ENCODE data around the gene RHOV.

RHOV gene

GRCh38 chr15:40852529-40852928 lies 21.5 kb downstream of the RHOV start:
- Histone ChIP-seq H3K79me2 (ENCODE audit: control insufficient read depth, insufficient read depth, low read length, poor library complexity) (no peaks in the 10 kb centered on the region), H3K9ac (ENCODE audit: low read length) (no peak overlapping the region), H4K8ac (ENCODE audit: low read depth, low read length) (no peak overlapping the region), H3K4me3 (ENCODE audit: low read depth, low read length) (no peak overlapping the region), H4K91ac (ENCODE audit: low read depth, low read length) (no peak overlapping the region), H3K14ac (ENCODE audit: low read length) (no peak overlapping the region), H2BK5ac (ENCODE audit: low read depth, low read length, poor library complexity) (no peak overlapping the region), H3K79me1 (ENCODE audit: low read length) (peaks cover 7% of the 10 kb centered on the region), H3K36me3 (ENCODE audit: control insufficient read depth in 1 of 2, insufficient read depth in 2 of 2, low read length in 2 of 2) (peaks cover 56 to 64% of the 10 kb centered on the region in 2 experiments), H2BK120ac (ENCODE audit: insufficient read depth, low read length, poor library complexity) (no peak overlapping the region), H3K4me2 (ENCODE audit: low read length) (no peak overlapping the region), H3K27me3 (ENCODE audit: insufficient read depth, low read length) (no peaks in the 10 kb centered on the region), H3K9me3 (ENCODE audit: insufficient read depth, low read depth, low read length) (no peaks in the 10 kb centered on the region), H3K18ac (ENCODE audit: low read length) (no peak overlapping the region), H2AFZ (ENCODE audit: insufficient read depth, low read length, poor library complexity) (no peak overlapping the region), H3K27ac (ENCODE audit: low read depth, low read length) (no peak overlapping the region), H4K12ac (ENCODE audit: low read depth, low read length) (no peak overlapping the region), H3K4me1 (ENCODE audit: control insufficient read depth in 1 of 2, insufficient read depth in 2 of 2, low read length in 2 of 2) (peaks cover 14 to 15% of the 10 kb centered on the region in 2 experiments), H3K4ac (ENCODE audit: low read depth, low read length) (no peak overlapping the region), H2BK12ac (ENCODE audit: low read length) (no peak overlapping the region), H3K23ac (ENCODE audit: low read length) (no peak overlapping the region), H2AK5ac (ENCODE audit: low read length) (no peak overlapping the region)
- no CpG with 5 or more reads among the region's 5 CpGs for WGBS (ENCODE audit: extremely low coverage, insufficient coverage, insufficient read length)
- DNase-seq, result no peak

DNA sequence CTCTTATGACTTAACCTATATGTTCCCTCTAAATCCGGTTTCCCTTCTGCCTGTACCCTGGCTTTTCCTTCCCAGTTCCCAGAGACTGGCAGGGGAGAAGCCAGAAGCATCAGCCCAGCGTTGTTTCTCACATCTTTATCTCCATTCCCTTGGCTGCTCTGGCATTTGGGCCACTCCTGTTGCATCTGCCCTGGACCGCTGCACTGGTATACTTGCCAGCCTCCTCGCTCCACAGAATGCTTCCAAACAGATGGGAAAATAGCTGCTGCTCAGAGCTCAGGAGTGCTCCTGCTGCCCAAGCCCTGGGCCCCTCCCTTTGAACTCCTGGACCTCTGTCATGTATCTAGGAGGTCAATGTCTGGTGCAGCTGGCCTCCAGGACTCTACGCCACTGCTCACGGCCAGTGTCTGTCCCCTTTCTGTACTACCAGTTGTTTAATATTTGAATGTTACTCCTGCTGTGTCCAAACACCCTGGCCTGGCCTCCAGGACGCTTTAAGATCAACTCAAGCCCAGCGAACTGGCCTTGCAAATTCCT lies 23.4 kb downstream of the RHOV start:
- Histone ChIP-seq H2BK12ac (ENCODE audit: low read length) (no peak overlapping the region), H3K27ac (ENCODE audit: low read depth, low read length) (no peak overlapping the region), H2AK5ac (ENCODE audit: low read length) (no peak overlapping the region), H3K18ac (ENCODE audit: low read length) (no peak overlapping the region), H3K14ac (ENCODE audit: low read length) (no peak overlapping the region), H3K23ac (ENCODE audit: low read length) (no peak overlapping the region), H4K91ac (ENCODE audit: low read depth, low read length) (no peak overlapping the region), H3K4me2 (ENCODE audit: low read length) (no peak overlapping the region), H4K8ac (ENCODE audit: low read depth, low read length) (no peak overlapping the region), H3K79me1 (ENCODE audit: low read length) (peaks cover 11% of the 10 kb centered on the region), H3K9ac (ENCODE audit: low read length) (no peak overlapping the region), H2BK120ac (ENCODE audit: insufficient read depth, low read length, poor library complexity) (no peak overlapping the region), H3K36me3 (ENCODE audit: control insufficient read depth in 1 of 2, insufficient read depth in 2 of 2, low read length in 2 of 2) (peaks cover 40 to 51% of the 10 kb centered on the region in 2 experiments), H3K9me3 (ENCODE audit: insufficient read depth, low read depth, low read length) (no peaks in the 10 kb centered on the region), H2BK5ac (ENCODE audit: low read depth, low read length, poor library complexity) (no peak overlapping the region), H3K27me3 (ENCODE audit: insufficient read depth, low read length) (no peaks in the 10 kb centered on the region), H4K12ac (ENCODE audit: low read depth, low read length) (no peak overlapping the region), H3K79me2 (ENCODE audit: control insufficient read depth, insufficient read depth, low read length, poor library complexity) (peaks cover 9% of the 10 kb centered on the region), H3K4ac (ENCODE audit: low read depth, low read length) (no peak overlapping the region), H3K4me1 (ENCODE audit: control insufficient read depth in 1 of 2, insufficient read depth in 2 of 2, low read length in 2 of 2) (peaks cover 16 to 20% of the 10 kb centered on the region in 2 experiments), H3K4me3 (ENCODE audit: low read depth, low read length) (no peak overlapping the region), H2AFZ (ENCODE audit: insufficient read depth, low read length, poor library complexity) (no peak overlapping the region)
- no CpG with 5 or more reads among the region's 8 CpGs for WGBS (ENCODE audit: extremely low coverage, insufficient coverage, insufficient read length)
- DNase-seq, result no peak

DNA sequence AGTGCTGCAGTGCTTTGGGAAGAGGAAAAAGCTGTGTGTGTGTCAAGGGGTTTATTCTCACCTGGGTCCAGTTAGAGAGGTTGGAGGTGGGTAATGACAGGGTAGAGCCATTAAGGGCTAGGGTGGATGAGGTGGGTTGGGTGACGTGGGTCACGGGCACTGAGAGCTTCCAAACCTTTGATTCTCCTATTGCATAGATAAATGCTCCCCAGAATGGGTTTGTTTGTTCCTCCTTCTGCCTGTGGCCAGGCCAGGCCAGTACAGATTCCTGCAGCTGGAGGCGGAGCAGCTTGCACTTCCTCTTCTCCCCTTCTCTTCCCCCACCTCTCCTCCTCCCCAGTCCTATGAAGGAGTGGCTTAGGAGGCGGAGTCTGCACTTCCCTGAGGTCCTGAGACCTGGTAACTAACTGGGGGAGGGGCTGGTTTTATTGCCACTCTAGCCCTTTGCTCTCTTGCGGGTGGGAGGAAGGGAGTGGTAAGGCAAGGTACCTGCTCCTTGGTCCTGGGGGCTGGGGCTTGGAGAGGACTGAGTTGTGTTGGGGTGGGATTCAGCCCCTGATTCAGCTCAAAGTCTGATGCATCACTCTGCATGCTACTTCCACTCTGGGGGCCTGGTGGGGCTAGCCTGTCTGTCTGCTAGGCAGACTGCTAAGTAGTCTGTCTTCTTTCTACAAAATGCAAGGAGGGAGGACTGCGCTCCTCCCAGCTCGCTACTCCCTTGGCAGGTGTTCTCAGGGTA lies 26.6 kb downstream of the RHOV start:
- WGBS (ENCODE audit: extremely low coverage, insufficient coverage, insufficient read length), result no CpG with 5 or more reads among the region's 7 CpGs

DNA sequence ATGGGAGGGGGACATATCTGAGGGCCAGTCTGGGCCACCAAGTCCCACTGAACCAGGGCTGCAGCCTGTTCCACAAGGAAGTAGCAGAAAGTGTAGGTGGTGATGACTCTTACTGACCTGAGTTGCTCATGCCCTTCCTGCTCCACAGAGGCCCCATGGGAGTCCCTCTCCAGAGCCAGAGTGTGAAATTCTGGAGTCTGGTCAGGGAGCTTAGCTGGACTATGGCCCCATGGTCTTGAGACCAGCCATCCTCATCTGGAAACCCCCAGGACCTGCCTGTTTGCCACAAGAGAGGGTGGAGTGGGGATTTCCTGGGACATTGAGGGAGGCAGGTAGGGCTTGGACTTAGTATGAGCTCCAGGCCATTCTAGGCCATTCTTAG lies 27.2 kb downstream of the RHOV start:
- Histone ChIP-seq H2BK120ac (ENCODE audit: insufficient read depth, low read length, poor library complexity) (peak overlapping the region; percentile 26), H3K4me2 (ENCODE audit: low read length) (peak overlapping the region; percentile 55), H3K9ac (ENCODE audit: low read length) (no peak overlapping the region), H3K9me3 (ENCODE audit: insufficient read depth, low read depth, low read length) (no peaks in the 10 kb centered on the region), H3K4ac (ENCODE audit: low read depth, low read length) (peak overlapping the region; percentile 18), H2AK5ac (ENCODE audit: low read length) (peak overlapping the region; percentile 46), H3K23ac (ENCODE audit: low read length) (no peak overlapping the region), H2BK12ac (ENCODE audit: low read length) (peak overlapping the region; percentile 53), H4K12ac (ENCODE audit: low read depth, low read length) (peak overlapping the region; percentile 19), H3K18ac (ENCODE audit: low read length) (peak overlapping the region; percentile 4), H4K91ac (ENCODE audit: low read depth, low read length) (peak overlapping the region; percentile 77), H2AFZ (ENCODE audit: insufficient read depth, low read length, poor library complexity) (no peak overlapping the region), H3K79me2 (ENCODE audit: control insufficient read depth, insufficient read depth, low read length, poor library complexity) (peaks cover 18% of the 10 kb centered on the region), H3K27ac (ENCODE audit: low read depth, low read length) (peak overlapping the region; percentile 84), H3K79me1 (ENCODE audit: low read length) (peaks cover 30% of the 10 kb centered on the region), H3K36me3 (ENCODE audit: control insufficient read depth in 1 of 2, insufficient read depth in 2 of 2, low read length in 2 of 2) (peaks cover 13 to 18% of the 10 kb centered on the region in 2 experiments), H2BK5ac (ENCODE audit: low read depth, low read length, poor library complexity) (peak overlapping the region; percentile 47), H3K4me1 (ENCODE audit: control insufficient read depth in 1 of 2, insufficient read depth in 2 of 2, low read length in 2 of 2) (peaks cover 20 to 27% of the 10 kb centered on the region in 2 experiments), H3K27me3 (ENCODE audit: insufficient read depth, low read length) (no peaks in the 10 kb centered on the region), H3K4me3 (ENCODE audit: low read depth, low read length) (no peak overlapping the region), H3K14ac (ENCODE audit: low read length) (peak overlapping the region; percentile 19), H4K8ac (ENCODE audit: low read depth, low read length) (peak overlapping the region; percentile 8)
- no peak for DNase-seq

More for the DNA sequence above, 26.6 kb downstream of the RHOV start:
- Histone ChIP-seq H3K18ac (ENCODE audit: low read length) (peak overlapping the region; percentile 4), H3K4me1 (ENCODE audit: control insufficient read depth in 1 of 2, insufficient read depth in 2 of 2, low read length in 2 of 2) (peaks cover 20 to 27% of the 10 kb centered on the region in 2 experiments), H2AK5ac (ENCODE audit: low read length) (no peak overlapping the region), H2BK120ac (ENCODE audit: insufficient read depth, low read length, poor library complexity) (peak overlapping the region; percentile 26), H4K8ac (ENCODE audit: low read depth, low read length) (no peak overlapping the region), H4K12ac (ENCODE audit: low read depth, low read length) (no peak overlapping the region), H3K4ac (ENCODE audit: low read depth, low read length) (peak overlapping the region; percentile 18), H3K79me2 (ENCODE audit: control insufficient read depth, insufficient read depth, low read length, poor library complexity) (peaks cover 18% of the 10 kb centered on the region), H2AFZ (ENCODE audit: insufficient read depth, low read length, poor library complexity) (no peak overlapping the region), H3K9ac (ENCODE audit: low read length) (no peak overlapping the region), H3K36me3 (ENCODE audit: control insufficient read depth in 1 of 2, insufficient read depth in 2 of 2, low read length in 2 of 2) (peaks cover 13 to 23% of the 10 kb centered on the region in 2 experiments), H3K14ac (ENCODE audit: low read length) (peak overlapping the region; percentile 19), H2BK12ac (ENCODE audit: low read length) (peak overlapping the region; percentile 53), H3K27me3 (ENCODE audit: insufficient read depth, low read length) (no peaks in the 10 kb centered on the region), H3K79me1 (ENCODE audit: low read length) (peaks cover 30% of the 10 kb centered on the region), H3K4me3 (ENCODE audit: low read depth, low read length) (no peak overlapping the region), H3K4me2 (ENCODE audit: low read length) (peak overlapping the region; percentile 55), H4K91ac (ENCODE audit: low read depth, low read length) (peak overlapping the region; percentile 77), H2BK5ac (ENCODE audit: low read depth, low read length, poor library complexity) (peak overlapping the region; percentile 47), H3K23ac (ENCODE audit: low read length) (no peak overlapping the region), H3K9me3 (ENCODE audit: insufficient read depth, low read depth, low read length) (no peaks in the 10 kb centered on the region), H3K27ac (ENCODE audit: low read depth, low read length) (peak overlapping the region; percentile 84)
- DNase-seq, result no peak
